ENCODE data around the gene RAN.
"Not testable (repeated sequence)": the region's sequence is repeated elsewhere in the genome, so short reads cannot be mapped to it uniquely, and the experiment has no call there.

RAN gene

GRCh38 chr12:130881548-130881947 is 9.7 kb downstream of the RAN start:
- in situ Hi-C loops (cut with MboI; ENCODE audit: low pct_unique_long_range_greater_than_20kb, low sequenced_read_pairs, unreplicated experiment) = no loop called here
- no peak for TF ChIP-seq CTCF (IDR thresholded peaks at IDR 0.05; ENCODE audit: extremely low read depth, insufficient read depth, missing control alignments)
- no peak for DNase-seq (ENCODE audit: low spot score)

- in situ Hi-C loops (cut with MboI; ENCODE audit: low pct_unique_long_range_greater_than_20kb, low sequenced_read_pairs, unreplicated experiment) = not testable (repeated sequence)
These were observed 15.3 kb downstream of the RAN start for GRCh38 chr12:130887190-130887589.

GRCh38 chr12:130904064-130904463 is 32.2 kb downstream of the RAN start:
- no peak for TF ChIP-seq CTCF (IDR thresholded peaks at IDR 0.05; ENCODE audit: extremely low read depth, insufficient read depth, missing control alignments)
- in situ Hi-C loops (cut with MboI; ENCODE audit: low pct_unique_long_range_greater_than_20kb, low sequenced_read_pairs, unreplicated experiment) = no loop called here
- DNase-seq (ENCODE audit: low spot score) = no peak

More at GRCh38 chr12:130887190-130887589, 15.3 kb downstream of the RAN start:
- DNase-seq (ENCODE audit: low spot score) = not testable (repeated sequence)

GRCh38 chr12:130904936-130905455 is 33.1 kb downstream of the RAN start:
- in situ Hi-C loops (cut with MboI; ENCODE audit: low pct_unique_long_range_greater_than_20kb, low sequenced_read_pairs, unreplicated experiment); DNase-seq (ENCODE audit: low spot score): not testable (repeated sequence)

- in situ Hi-C loops (cut with MboI; ENCODE audit: low pct_unique_long_range_greater_than_20kb, low sequenced_read_pairs, unreplicated experiment) = no loop called here
- no peak for DNase-seq (ENCODE audit: low spot score)
- no peak for TF ChIP-seq CTCF (IDR thresholded peaks at IDR 0.05; ENCODE audit: extremely low read depth, insufficient read depth, missing control alignments)
These were observed 37.2 kb downstream of the RAN start for GRCh38 chr12:130909111-130909510.

- in situ Hi-C loops (cut with MboI; ENCODE audit: low pct_unique_long_range_greater_than_20kb, low sequenced_read_pairs, unreplicated experiment) = no loop called here
- no peak for DNase-seq (ENCODE audit: low spot score)
- no peak for TF ChIP-seq CTCF (IDR thresholded peaks at IDR 0.05; ENCODE audit: extremely low read depth, insufficient read depth, missing control alignments)
These were observed 39.3 kb downstream of the RAN start for GRCh38 chr12:130911193-130911592.

- no peak for DNase-seq (ENCODE audit: low spot score)
These were observed 40.1 kb downstream of the RAN start for GRCh38 chr12:130911933-130912332.

More at GRCh38 chr12:130911933-130912332, 40.1 kb downstream of the RAN start:
- TF ChIP-seq CTCF (IDR thresholded peaks at IDR 0.05; ENCODE audit: extremely low read depth, insufficient read depth, missing control alignments) = no peak
- in situ Hi-C loops (cut with MboI; ENCODE audit: low pct_unique_long_range_greater_than_20kb, low sequenced_read_pairs, unreplicated experiment) = no loop called here
